ENCODE data around the gene MCF2L. TPM values are rescaled to one million over a fixed set of nuclear protein-coding genes. Genes with fewer than 3 reads are reported as not detected.

The MCF2L gene
- total and polyA plus RNA-seq, 10 of the 15 experiments (the other 5 are each of a cell fraction or from before 2014, with no cell fraction given) = 0.06 to 1.1 (median 0.21) TPM; not detected in 2

- Histone ChIP-seq H3K79me2 (ENCODE audit: control insufficient read depth, insufficient read depth, low read length) (no peaks in the 10 kb centered on the region), H3K4me2 (ENCODE audit: control insufficient read depth, insufficient read depth) (no peak overlapping the region), H3K27ac (ENCODE audit: control insufficient read depth, insufficient read depth) (no peak overlapping the region), H3K4me3 (no peak overlapping the region), H2AFZ (ENCODE audit: control insufficient read depth, low read depth, low read length) (no peak overlapping the region), H3K36me3 (ENCODE audit: control insufficient read depth in 2 of 2, insufficient read depth in 2 of 2, low read length in 1 of 2) (no peaks in the 10 kb centered on the region), H3K9me3 (replicated peaks; ENCODE audit: control insufficient read depth, insufficient read depth, low read length) (no peaks in the 10 kb centered on the region), H4K20me1 (ENCODE audit: control insufficient read depth, insufficient read depth) (no peaks in the 10 kb centered on the region), H3K4me1 (ENCODE audit: control insufficient read depth, insufficient read depth, low read length) (no peaks in the 10 kb centered on the region), H3K27me3 (replicated peaks in 1 of 2; ENCODE audit: control insufficient read depth in 2 of 2, insufficient read depth in 2 of 2, low read length in 1 of 2) (no peaks in the 10 kb centered on the region), H3K9ac (ENCODE audit: control insufficient read depth, insufficient read depth, low read length) (no peak overlapping the region)
- in situ Hi-C loops (cut with MboI) = no loop called here
- DNase-seq (ENCODE audit: low read depth, low spot score) (no peak), FAIRE-seq (no peak), ATAC-seq (no peak; the same call in 2 of the 3 replicates)
- SMC1A ChIA-PET (ENCODE audit: uncharacterized antibody, unreplicated experiment) = no interaction called here
- CTCF ChIA-PET = no interaction called here
- no TSS peak for BruUV-seq (replicated peaks)
- intact Hi-C loops (cut with micrococcal nuclease; ENCODE audit: unreplicated experiment) = loop anchor here (10.0 kb wide), 1 partner anchor 179 kb away; no protein-coding TSS in a partner anchor
- TF ChIP-seq RELB (IDR thresholded peaks at IDR 0.05; ENCODE audit: low read depth) (no peak), CTCF (IDR thresholded peaks at IDR 0.05 in 2 of 3, conservative IDR thresholded peaks at IDR 0.05 in 1 of 3; ENCODE audit: control insufficient read depth in 2 of 3, extremely low read depth in 1 of 3, insufficient read depth in 1 of 3, low read depth in 3 of 3, low read length in 3 of 3) (0 out of 6 replicates have a peak, but pooled peaks of 2 of the 3 experiments have one; percentile 8 to 13)
- RAD21 ChIA-PET (ENCODE audit: unreplicated experiment) = no interaction called here
- POLR2A ChIA-PET = no interaction called here
- 36% methylated on average over 28 of the region's 29 CpGs for WGBS (ENCODE audit: insufficient coverage, insufficient replicate concordance, low lambda C conversion rate, missing lambda C conversion rate)
Measured at GRCh38 chr13:113123226-113124201, 154.5 kb downstream of the MCF2L start.
